ENCODE measurements around the gene TTLL8.

TTLL8 gene

GRCh38 chr22:50018608-50019285 is 39.4 kb downstream of the TTLL8 start:
- DNase-seq (ENCODE audit: low spot score), result no peak

- no peak for DNase-seq (ENCODE audit: low spot score)
Observed at GRCh38 chr22:50017701-50018224, 40.3 kb downstream of the TTLL8 start.

GRCh38 chr22:50016988-50017700 is 41.0 kb downstream of the TTLL8 start:
- DNase-seq (ENCODE audit: low spot score), result no peak

- no peak for DNase-seq (ENCODE audit: low spot score)
Observed at GRCh38 chr22:50016308-50016987, 41.6 kb downstream of the TTLL8 start.

GRCh38 chr22:50015451-50016307 is 42.4 kb downstream of the TTLL8 start:
- DNase-seq (ENCODE audit: low spot score), result no peak

- DNase-seq (ENCODE audit: low spot score), result no peak
Observed at GRCh38 chr22:50014655-50015401, 43.3 kb downstream of the TTLL8 start.

- DNase-seq (ENCODE audit: low spot score), result no peak
Observed at GRCh38 chr22:50014053-50014501, 44.0 kb downstream of the TTLL8 start.

GRCh38 chr22:50012211-50013181 is 45.6 kb downstream of the TTLL8 start, which contains the start of gene IL17REL:
Gene IL17REL (minus strand): TSS chr22:50012765. CDS start chr22:50012646, 119 bp downstream.
- DNase-seq (ENCODE audit: low spot score), result peak; percentile 55

- DNase-seq (ENCODE audit: low spot score), result no peak
Observed at GRCh38 chr22:50011447-50012210, 46.5 kb downstream of the TTLL8 start.

GRCh38 chr22:50010676-50011446 is 47.2 kb downstream of the TTLL8 start:
- DNase-seq (ENCODE audit: low spot score), result peak; percentile 46

- peak; percentile 45 for DNase-seq (ENCODE audit: low spot score)
Observed at GRCh38 chr22:50009765-50010675, 48.1 kb downstream of the TTLL8 start.

- no peak for DNase-seq (ENCODE audit: low spot score)
Observed at GRCh38 chr22:50009251-50009650, 48.8 kb downstream of the TTLL8 start.

GRCh38 chr22:50008151-50009040 is 49.7 kb downstream of the TTLL8 start:
- DNase-seq (ENCODE audit: low spot score), result no peak

GRCh38 chr22:50007057-50007511 is 51.0 kb downstream of the TTLL8 start:
- DNase-seq (ENCODE audit: low spot score), result no peak

- no peak for DNase-seq (ENCODE audit: low spot score)
Observed at GRCh38 chr22:50004918-50005317, 53.2 kb downstream of the TTLL8 start.

GRCh38 chr22:50002791-50003190 is 55.3 kb downstream of the TTLL8 start:
- no peak for DNase-seq (ENCODE audit: low spot score)
